Astrocyte (in vitro differentiated cells and primary cell): Measurements from ENCODE around the gene FAM241A. TPM values are rescaled to one million over a fixed set of nuclear protein-coding genes. Genes with fewer than 3 reads are reported as not detected.
A peak's percentile ranks its signal among the peaks of the same experiment; 100 is the strongest.

ENCODE experiments used
- DNase-seq: peaks from one replicate; pipeline ENCODE4 v3.0.0-alpha.2; 2010; ENCODE audit warnings: low read depth
- FAIRE-seq: peaks from 2 replicates; lab custom pipeline; 2011; peaks lifted over from hg19 to GRCh38; lab: Jason Lieb, UNC
- H2AFZ ChIP-seq: 2 replicates; pipeline ENCODE4 v1.6.0; 2012; ENCODE audit warnings: low read depth, low read length, inconsistent platforms
- H3K27ac ChIP-seq: 2 replicates; pipeline ENCODE4 v1.5.1; 2011; ENCODE audit warnings: low read depth, low read length, inconsistent platforms
- H3K27me3 ChIP-seq: 2 replicates; pipeline ENCODE4 v1.6.0; 2011; ENCODE audit warnings: low read length, inconsistent platforms; ENCODE audit not compliant: insufficient read depth
- H3K36me3 ChIP-seq: 2 replicates; pipeline ENCODE4 v1.5.1; 2011; ENCODE audit warnings: low read length, inconsistent platforms; ENCODE audit not compliant: insufficient read depth
- H3K4me1 ChIP-seq: 2 replicates; pipeline ENCODE4 v1.5.1; 2011; ENCODE audit warnings: low read length, inconsistent platforms; ENCODE audit not compliant: insufficient read depth
- H3K4me2 ChIP-seq: 2 replicates; pipeline ENCODE4 v1.6.0; 2012; ENCODE audit warnings: low read length, inconsistent platforms
- H3K4me3 ChIP-seq: 2 replicates; pipeline ENCODE4 v1.5.1; 2011; ENCODE audit warnings: low read depth, mild to moderate bottlenecking, low read length, inconsistent platforms; ENCODE audit not compliant: insufficient read depth
- H3K79me2 ChIP-seq: 2 replicates; pipeline ENCODE4 v1.6.0; 2012; ENCODE audit warnings: mild to moderate bottlenecking, low read length, inconsistent platforms; ENCODE audit not compliant: insufficient read depth
- H3K9ac ChIP-seq: 2 replicates; pipeline ENCODE4 v1.6.0; 2012; ENCODE audit warnings: mild to moderate bottlenecking, low read length, inconsistent platforms
- H3K9me3 ChIP-seq: 2 replicates; pipeline ENCODE4 v1.5.1; 2012; ENCODE audit warnings: low read depth, mild to moderate bottlenecking, low read length, inconsistent platforms; ENCODE audit not compliant: insufficient read depth
- H4K20me1 ChIP-seq: 2 replicates; pipeline ENCODE4 v1.6.0; 2012; ENCODE audit warnings: low read length, inconsistent platforms; ENCODE audit not compliant: insufficient read depth
- H3K27ac Mint-ChIP-seq: one replicate; pipeline ENCODE4 v1.8.0; 2021; ENCODE audit warnings: mild to moderate bottlenecking, mixed read lengths; ENCODE audit not compliant: unreplicated experiment
- H3K27me3 Mint-ChIP-seq: one replicate; pipeline ENCODE4 v1.8.0; 2021; ENCODE audit warnings: low read depth, mixed read lengths; ENCODE audit not compliant: unreplicated experiment
- H3K36me3 Mint-ChIP-seq: one replicate; pipeline ENCODE4 v1.8.0; 2021; ENCODE audit warnings: low read depth, mixed read lengths; ENCODE audit not compliant: unreplicated experiment
- H3K4me1 Mint-ChIP-seq: one replicate; pipeline ENCODE4 v1.8.0; 2021; ENCODE audit warnings: low read depth, mixed read lengths; ENCODE audit not compliant: unreplicated experiment
- H3K4me3 Mint-ChIP-seq: one replicate; pipeline ENCODE4 v1.8.0; 2021; ENCODE audit warnings: mild to moderate bottlenecking, moderate library complexity, mixed read lengths; ENCODE audit not compliant: unreplicated experiment
- H3K9me3 Mint-ChIP-seq: one replicate; pipeline ENCODE4 v1.8.0; 2021; ENCODE audit warnings: mild to moderate bottlenecking, mixed read lengths; ENCODE audit not compliant: unreplicated experiment
- CTCF ChIP-seq: IDR thresholded peaks from 2 replicates; pipeline ENCODE4 v1.5.1; 2011; ENCODE audit warnings: low read depth, mild to moderate bottlenecking, inconsistent platforms, low read length, moderate library complexity; ENCODE audit not compliant: insufficient read depth
- EZH2 ChIP-seq: IDR thresholded peaks from 2 replicates; pipeline ENCODE4 v1.6.1; 2012; ENCODE audit warnings: mild to moderate bottlenecking, low read length, inconsistent platforms; ENCODE audit not compliant: insufficient read depth
- total RNA-seq: library from RNA; stranded (reverse); gene quantifications from 2 replicates; pipeline ENCODE4 v1.2.1, GENCODE V29; 2021

Gene FAM241A
- total RNA-seq, 1 donor from 2014 or later = 1.7 TPM

DNA sequence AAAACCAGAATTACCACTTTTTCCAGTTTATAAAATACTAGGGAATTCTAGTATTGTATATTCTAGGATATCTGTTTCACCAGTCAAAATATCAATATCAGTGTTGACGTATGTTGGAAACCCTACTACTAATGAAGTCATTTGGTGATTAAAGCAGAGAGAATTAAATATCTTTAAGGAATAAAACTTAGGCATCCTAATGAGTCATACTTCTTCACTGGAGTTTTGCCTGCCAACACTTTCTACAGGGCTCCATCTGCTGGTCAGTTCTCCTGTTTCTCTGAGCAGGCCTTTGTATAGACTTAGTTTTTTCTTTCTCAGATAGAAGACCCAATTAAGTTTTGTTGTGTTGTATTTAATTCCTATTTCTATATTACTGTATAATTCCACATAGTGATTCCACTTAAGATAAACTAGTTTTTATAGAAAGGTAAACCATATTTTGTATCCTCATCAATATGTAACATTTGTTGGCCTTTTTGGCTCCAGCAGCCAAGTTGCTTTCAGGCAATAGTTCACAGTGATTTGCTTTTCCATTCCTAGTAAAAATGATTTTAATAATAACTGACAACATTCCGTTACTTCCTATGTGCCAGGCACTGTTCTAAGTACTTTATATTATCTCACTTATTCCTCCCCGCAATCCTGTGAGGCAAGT is 89.8 kb downstream of the FAM241A start:
- TF ChIP-seq CTCF (peak; percentile 94), EZH2 (no peak)
- H2AFZ ChIP-seq = no peak overlapping the region
- no peak overlapping the region for H3K9ac ChIP-seq
- no peak overlapping the region for H3K4me2 ChIP-seq
- DNase-seq (peak; percentile 79), FAIRE-seq (no peak)
- peaks cover 21% of the 10 kb centered on the region for H4K20me1 ChIP-seq
- H3K4me3 ChIP-seq = no peak overlapping the region
- H3K36me3 Mint-ChIP-seq = no peaks in the 10 kb centered on the region
- no peaks in the 10 kb centered on the region for H3K36me3 ChIP-seq
- no peaks in the 10 kb centered on the region for H3K27me3 ChIP-seq
- no peak overlapping the region for H3K27ac Mint-ChIP-seq
- H3K9me3 Mint-ChIP-seq = no peaks in the 10 kb centered on the region
- no peaks in the 10 kb centered on the region for H3K27me3 Mint-ChIP-seq
- no peaks in the 10 kb centered on the region for H3K9me3 ChIP-seq
- H3K4me3 Mint-ChIP-seq = no peak overlapping the region
- H3K4me1 ChIP-seq = peaks cover 8% of the 10 kb centered on the region
- peaks cover 62% of the 10 kb centered on the region for H3K79me2 ChIP-seq
- H3K4me1 Mint-ChIP-seq = peaks cover 21% of the 10 kb centered on the region
- H3K27ac ChIP-seq = peak overlapping the region; percentile 35

DNA sequence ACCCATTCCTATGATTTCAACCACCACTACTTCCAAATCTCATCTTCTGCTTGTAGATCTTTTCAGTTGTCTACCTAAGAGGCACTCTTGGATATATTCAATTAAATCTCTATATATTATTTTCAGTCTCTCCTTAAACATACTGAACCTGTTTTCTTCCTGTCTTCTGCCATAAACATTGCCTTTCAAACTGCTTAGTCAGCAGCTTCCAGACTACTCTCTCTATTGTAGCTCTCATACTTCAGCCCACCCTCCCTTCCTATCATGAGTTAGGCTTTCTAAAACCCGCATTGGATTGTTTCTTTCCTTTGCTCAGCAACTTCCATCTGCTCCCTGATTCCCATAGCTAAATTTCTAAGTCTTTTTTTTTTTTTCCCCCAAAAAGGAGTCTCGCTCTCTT is 90.8 kb downstream of the FAM241A start:
- H3K4me2 ChIP-seq = no peak overlapping the region
- no peaks in the 10 kb centered on the region for H3K9me3 ChIP-seq
- no peak overlapping the region for H2AFZ ChIP-seq
- H4K20me1 ChIP-seq = peaks cover 27% of the 10 kb centered on the region
- FAIRE-seq = no peak
- H3K79me2 ChIP-seq = peaks cover 69% of the 10 kb centered on the region
- peaks cover 8% of the 10 kb centered on the region for H3K4me1 ChIP-seq
- H3K36me3 ChIP-seq = no peaks in the 10 kb centered on the region
- no peak overlapping the region for H3K27ac ChIP-seq
- Mint-ChIP-seq H3K27ac (peak overlapping the region; percentile 38), H3K27me3 (no peaks in the 10 kb centered on the region), H3K9me3 (no peaks in the 10 kb centered on the region), H3K4me1 (peaks cover 17% of the 10 kb centered on the region), H3K36me3 (no peaks in the 10 kb centered on the region), H3K4me3 (no peak overlapping the region)
- DNase-seq = no peak
- TF ChIP-seq EZH2 (no peak), CTCF (no peak)
- no peak overlapping the region for H3K4me3 ChIP-seq
- no peak overlapping the region for H3K9ac ChIP-seq
- H3K27me3 ChIP-seq = no peaks in the 10 kb centered on the region

GRCh38 chr4:112238833-112239232 is 93.6 kb downstream of the FAM241A start:
- TF ChIP-seq CTCF (no peak), EZH2 (no peak)
- Mint-ChIP-seq H3K9me3 (no peaks in the 10 kb centered on the region), H3K4me3 (no peak overlapping the region), H3K27ac (no peak overlapping the region), H3K27me3 (no peaks in the 10 kb centered on the region), H3K36me3 (no peaks in the 10 kb centered on the region), H3K4me1 (peaks cover 11% of the 10 kb centered on the region)
- peaks cover 63% of the 10 kb centered on the region for H3K79me2 ChIP-seq
- no peak overlapping the region for H3K4me3 ChIP-seq
- DNase-seq (no peak), FAIRE-seq (no peak)
- peaks cover 3% of the 10 kb centered on the region for H3K4me1 ChIP-seq
- H2AFZ ChIP-seq = no peak overlapping the region
- no peak overlapping the region for H3K27ac ChIP-seq
- H4K20me1 ChIP-seq = peaks cover 23% of the 10 kb centered on the region
- H3K4me2 ChIP-seq = no peak overlapping the region
- no peaks in the 10 kb centered on the region for H3K36me3 ChIP-seq
- no peak overlapping the region for H3K9ac ChIP-seq
- H3K9me3 ChIP-seq = no peaks in the 10 kb centered on the region
- H3K27me3 ChIP-seq = no peaks in the 10 kb centered on the region
